ENCODE data around the gene LRRC4B. TPM values are rescaled to one million over a fixed set of nuclear protein-coding genes. Genes with fewer than 3 reads are reported as not detected.

The LRRC4B gene
- total RNA-seq, 4 donors from 2014 or later, result 0.59 to 3.0 (median 1.6) TPM

GRCh38 chr19:50500753-50501151 is 67.5 kb downstream of the LRRC4B start:
- peak; percentile 91 to 95 for DNase-seq
- intact Hi-C loops (cut with DNase I), result no loop called here
- H3K36me3 ChIP-seq, result no peaks in the 10 kb centered on the region
- H3K27me3 ChIP-seq, result no peaks in the 10 kb centered on the region
- TF ChIP-seq POLR2A (IDR thresholded peaks at IDR 0.05) (peak in 1 of 2 donors; percentile 59), CTCF (IDR thresholded peaks at IDR 0.05) (no peak)
- peak overlapping the region; percentile 88 to 97 (median 91) for H3K27ac ChIP-seq
- H3K9me3 ChIP-seq, result no peaks in the 10 kb centered on the region
- peaks cover 29 to 30% of the 10 kb centered on the region in 2 donors for H3K4me1 ChIP-seq
- 21 to 33% methylated on average over 9 to 10 of the region's 10 CpGs for WGBS, 2 donors
- H3K4me3 ChIP-seq (replicated peaks in 1 of 3), result peak overlapping the region in 1 of 3 donors; percentile 30

GRCh38 chr19:50500060-50500752 is 68.0 kb downstream of the LRRC4B start:
- 22 to 27% methylated on average over 17 of the region's 27 CpGs for WGBS, 2 donors
- intact Hi-C loops (cut with DNase I), result no loop called here
- Histone ChIP-seq H3K9me3 (no peaks in the 10 kb centered on the region), H3K36me3 (no peaks in the 10 kb centered on the region), H3K4me1 (peaks cover 29 to 30% of the 10 kb centered on the region in 2 donors), H3K4me3 (replicated peaks in 1 of 3) (peak overlapping the region in 1 of 3 donors; percentile 30), H3K27ac (peak overlapping the region; percentile 88 to 97 (median 91)), H3K27me3 (no peaks in the 10 kb centered on the region)
- DNase-seq, result no peak
- TF ChIP-seq POLR2A (IDR thresholded peaks at IDR 0.05), result peak in 1 of 2 donors; percentile 51
- TF ChIP-seq CTCF (IDR thresholded peaks at IDR 0.05), result peak in 4 of 6 experiments; percentile 24 to 45 (median 38)

GRCh38 chr19:50498219-50499056 is 69.8 kb downstream of the LRRC4B start:
- Histone ChIP-seq H3K4me3 (replicated peaks in 1 of 3) (peak overlapping the region in 1 of 3 donors; percentile 11), H3K27ac (no peak overlapping the region), H3K36me3 (no peaks in the 10 kb centered on the region), H3K4me1 (peaks cover 29 to 30% of the 10 kb centered on the region in 2 donors), H3K27me3 (no peaks in the 10 kb centered on the region), H3K9me3 (no peaks in the 10 kb centered on the region)
- intact Hi-C loops (cut with DNase I), result no loop called here
- 82 to 83% methylated on average over 11 of the region's 11 CpGs for WGBS, 2 donors
- DNase-seq, result no peak
- no peak for TF ChIP-seq POLR2A (IDR thresholded peaks at IDR 0.05)
- peak in 3 of 6 experiments; percentile 14 to 54 (median 21) for TF ChIP-seq CTCF (IDR thresholded peaks at IDR 0.05)

- H3K4me3 ChIP-seq (replicated peaks in 1 of 3), result peak overlapping the region in 1 of 3 donors; percentile 6
- peak overlapping the region; percentile 50 to 74 (median 71) for H3K27ac ChIP-seq
- no peaks in the 10 kb centered on the region for H3K9me3 ChIP-seq
- TF ChIP-seq CTCF (IDR thresholded peaks at IDR 0.05), result no peak
- TF ChIP-seq POLR2A (IDR thresholded peaks at IDR 0.05), result no peak
- no peaks in the 10 kb centered on the region for H3K27me3 ChIP-seq
- no peak for DNase-seq
- no peaks in the 10 kb centered on the region for H3K36me3 ChIP-seq
- peaks cover 21 to 26% of the 10 kb centered on the region in 2 donors for H3K4me1 ChIP-seq
- intact Hi-C loops (cut with DNase I), result no loop called here
- WGBS, 2 donors, result 64 to 73% methylated on average over 8 of the region's 8 CpGs
These were observed 71.2 kb downstream of the LRRC4B start for GRCh38 chr19:50497022-50497405.

Measured in thyroid gland (tissue), 4 donors.